Adrenal gland (tissue), 12 donors: ENCODE results near the gene UVRAG. TPM values are rescaled to one million over a fixed set of nuclear protein-coding genes. Genes with fewer than 3 reads are reported as not detected.

Experiments
- DNase-seq, 7 donors: peaks; one replicate each; pipeline ENCODE4 v3.0.0-alpha.2; 2019 to 2020
- H3K27ac ChIP-seq, 5 donors: fragments of 200-600 bp; sonication (generic) in 4 of 5; 1 replicate in 3 of 5; 2 replicates in 2 of 5; pipeline versions ENCODE4 v1.5.1 to v1.8.0; 2016 to 2020; ENCODE audit warnings: mild to moderate bottlenecking in 1 of 5
- H3K27me3 ChIP-seq: fragments of 200-600 bp; 2 replicates; pipeline ENCODE4 v1.8.0; 2021
- H3K36me3 ChIP-seq, 2 donors: fragments of 200-600 bp; replicated peaks in 1 of 2; 1 replicate in 1 of 2; 2 replicates in 1 of 2; pipeline versions ENCODE4 v1.5.1 to v1.8.0; 2018 to 2022
- H3K4me1 ChIP-seq, 2 donors: fragments of 200-600 bp; replicated peaks in 1 of 2; 1 replicate in 1 of 2; 2 replicates in 1 of 2; pipeline versions ENCODE4 v1.5.1 to v1.8.0; 2018 to 2021
- H3K4me3 ChIP-seq, 4 donors: fragments of 200-600 bp; sonication (generic) in 3 of 4; one replicate each; pipeline ENCODE4 v1.5.1; 2016 to 2018
- H3K9me3 ChIP-seq, 3 donors: fragments of 200-600 bp; sonication (generic) in 1 of 3; replicated peaks in 1 of 3; 1 replicate in 2 of 3; 2 replicates in 1 of 3; pipeline versions ENCODE4 v1.5.1 to v1.8.0; 2016 to 2021
- CTCF ChIP-seq, 6 experiments: fragments of 450-650 bp in 4 of 6; fragments of 200-600 bp in 2 of 6; sonication (generic) in 1 of 6; IDR thresholded peaks; 1 replicate in 5 of 6; 2 replicates in 1 of 6; pipeline versions ENCODE4 v1.5.1 to v1.8.0; 2016 to 2021; ENCODE audit warnings: antibody characterized with exemption in 6 of 6, mild to moderate bottlenecking in 2 of 6, moderate library complexity in 1 of 6
- POLR2A ChIP-seq, 2 donors: fragments of 450-650 bp; IDR thresholded peaks; one replicate each; pipeline ENCODE4 v1.6.1; 2017; ENCODE audit warnings: antibody characterized with exemption in 2 of 2, mild to moderate bottlenecking in 2 of 2, moderate library complexity in 1 of 2
- WGBS, 4 donors: extraction: QIAGEN DNeasy Blood & Tissue Kit in 2 of 4; methylation state at CpG; one replicate each; pipeline versions ENCODE4 v1.1.5 to v1.1.7; 2013 to 2017; 5-methylcytosine and 5-hydroxymethylcytosine counted together
- intact Hi-C, 2 donors: fragments of 100-400 bp; cut with DNase I; formaldehyde crosslinking; loops; one replicate each; pipeline versions ENCODE4 v1.14.1 to v1.15.0; 2022 to 2023
- polyA plus RNA-seq, 3 donors: library from polyadenylated mRNA; stranded (reverse); fragments of 200-250 nt in 2 of 3; fragments of 350-450 nt in 1 of 3; fragmentation: Illumina TruSeq in 1 of 3; extraction: RNeasy Lipid Tissue Mini Kit (QIAGEN cat#74804) in 1 of 3; gene quantifications; one replicate each; pipeline ENCODE4 v1.2.3, GENCODE V29; 2013 to 2014
- total RNA-seq, 9 donors: library from RNA; depleted of rRNA in 4 of 9; stranded (reverse); fragments of >200 nt in 4 of 9; fragments of 120-200 nt in 1 of 9; fragmentation: NEBNext Ultra II Directional in 1 of 9; extraction: Animal tissue kit (Norgen Biotek cat#: 25700) in 1 of 9; gene quantifications; one replicate each; pipeline versions ENCODE4 v1.1.0 to v1.2.4, GENCODE V29; 2013 to 2023
- donor health status: healthy with polysubstance abuse.
- donor health status: Bipolar disorder and iron deficiency.
- donor health status: DM: yes; HTN: yes; CAD: no.
- donor health status: DM: no; HTN: no; CAD: no.
- donor health status: DM: no; HTN: no; CAD: no.
- donor health status: DM: yes; HTN: yes; CAD: no.

UVRAG gene
- total and polyA plus RNA-seq, 12 donors, result 10.9 to 61.4 (median 28.5) TPM

GRCh38 chr11:75856912-75857311 is 41.9 kb downstream of the UVRAG start:
- Histone ChIP-seq H3K27ac (no peak overlapping the region), H3K27me3 (no peaks in the 10 kb centered on the region), H3K9me3 (no peaks in the 10 kb centered on the region), H3K36me3 (no peaks in the 10 kb centered on the region), H3K4me3 (no peak overlapping the region), H3K4me1 (peaks cover 4 to 10% of the 10 kb centered on the region in 2 donors)
- TF ChIP-seq POLR2A (IDR thresholded peaks at IDR 0.05) (no peak), CTCF (IDR thresholded peaks at IDR 0.05) (no peak)
- intact Hi-C loops, result no loop called here
- WGBS, 4 donors, result 94 to 96% (median 95%) methylated on average over 3 of the region's 3 CpGs
- DNase-seq, result no peak

GRCh38 chr11:75858042-75858441 is 43.0 kb downstream of the UVRAG start:
- TF ChIP-seq CTCF (IDR thresholded peaks at IDR 0.05), result no peak
- TF ChIP-seq POLR2A (IDR thresholded peaks at IDR 0.05), result no peak
- peaks cover 4 to 10% of the 10 kb centered on the region in 2 donors for H3K4me1 ChIP-seq
- H3K9me3 ChIP-seq, result no peaks in the 10 kb centered on the region
- H3K36me3 ChIP-seq, result no peaks in the 10 kb centered on the region
- no peaks in the 10 kb centered on the region for H3K27me3 ChIP-seq
- H3K4me3 ChIP-seq, result no peak overlapping the region
- no peak overlapping the region for H3K27ac ChIP-seq
- intact Hi-C loops, result no loop called here
- no peak for DNase-seq

- no peak overlapping the region for H3K27ac ChIP-seq
- H3K4me1 ChIP-seq, result peaks cover 4 to 10% of the 10 kb centered on the region in 2 donors
- 51 to 64% (median 57%) methylated on average over 3 of the region's 3 CpGs for WGBS, 4 donors
- H3K36me3 ChIP-seq, result no peaks in the 10 kb centered on the region
- DNase-seq, result no peak
- no peak overlapping the region for H3K4me3 ChIP-seq
- H3K9me3 ChIP-seq, result no peaks in the 10 kb centered on the region
- TF ChIP-seq POLR2A (IDR thresholded peaks at IDR 0.05), result no peak
- TF ChIP-seq CTCF (IDR thresholded peaks at IDR 0.05), result no peak
- intact Hi-C loops, result no loop called here
- H3K27me3 ChIP-seq, result no peaks in the 10 kb centered on the region
Observed at GRCh38 chr11:75858613-75859012, 43.6 kb downstream of the UVRAG start.

GRCh38 chr11:75859614-75860013 is 44.6 kb downstream of the UVRAG start:
- DNase-seq, result no peak
- Histone ChIP-seq H3K27ac (no peak overlapping the region), H3K4me3 (no peak overlapping the region), H3K27me3 (no peaks in the 10 kb centered on the region), H3K4me1 (peaks cover 4 to 10% of the 10 kb centered on the region in 2 donors), H3K9me3 (no peaks in the 10 kb centered on the region), H3K36me3 (no peaks in the 10 kb centered on the region)
- intact Hi-C loops, result loop anchor here in 1 of 2 donors (10.0 kb wide), 1 partner anchor 135 kb away; no protein-coding TSS in a partner anchor
- 92 to 98% (median 97%) methylated on average over 2 of the region's 2 CpGs for WGBS, 4 donors
- TF ChIP-seq CTCF (IDR thresholded peaks at IDR 0.05) (no peak), POLR2A (IDR thresholded peaks at IDR 0.05) (no peak)
